HUES48 (cell line): ENCODE measurements around the gene TATDN3.
"Not testable (repeated sequence)": the region's sequence is repeated elsewhere in the genome, so short reads cannot be mapped to it uniquely, and the experiment has no call there.

Source experiments
- H3K27ac ChIP-seq: one replicate; pipeline ENCODE4 v1.7.0; 2013; ENCODE audit warnings: low read depth, low read length, inconsistent platforms
- H3K27me3 ChIP-seq: 2 replicates; pipeline ENCODE4 v1.6.1; 2013; ENCODE audit warnings: mild to moderate bottlenecking, low read length; ENCODE audit not compliant: control insufficient read depth, insufficient read depth
- H3K36me3 ChIP-seq: 2 replicates; pipeline ENCODE4 v1.6.1; 2013; ENCODE audit warnings: low read length; ENCODE audit not compliant: control insufficient read depth, insufficient read depth
- H3K4me1 ChIP-seq: 2 replicates; pipeline ENCODE4 v1.6.1; 2013; ENCODE audit warnings: mild to moderate bottlenecking, low read length; ENCODE audit not compliant: control insufficient read depth, insufficient read depth
- H3K4me3 ChIP-seq: 2 replicates; pipeline ENCODE4 v1.5.1; 2013; ENCODE audit warnings: mild to moderate bottlenecking, low read depth, low read length
- H3K9ac ChIP-seq: 2 replicates; pipeline ENCODE4 v1.6.1; 2013; ENCODE audit warnings: mild to moderate bottlenecking, low read depth, low read length, moderate library complexity
- H3K9me3 ChIP-seq: 2 replicates; pipeline ENCODE4 v1.6.1; 2013; ENCODE audit warnings: low read length; ENCODE audit not compliant: control insufficient read depth, insufficient read depth

Gene TATDN3

DNA sequence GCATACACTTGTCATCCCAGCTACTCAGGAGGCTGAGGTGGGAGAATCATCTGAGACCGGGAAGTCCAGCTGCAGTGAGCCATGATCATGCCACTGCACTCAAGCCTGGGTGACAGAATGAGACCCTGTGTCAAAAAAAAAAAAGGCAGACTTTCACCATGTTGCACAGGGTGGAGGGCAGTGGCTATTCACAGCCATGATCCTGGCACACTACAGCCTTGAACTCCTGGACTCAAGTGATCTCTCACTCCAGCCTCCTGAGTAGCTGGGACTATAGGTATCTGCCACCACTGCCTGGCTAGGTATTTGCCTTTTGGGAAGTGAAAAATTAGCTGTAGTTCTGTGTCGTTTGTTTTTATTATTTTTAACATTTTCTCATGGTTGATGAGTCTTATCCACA is 36.7 kb downstream of the TATDN3 start:
- Histone ChIP-seq H3K4me3 (no peak overlapping the region), H3K27ac (no peak overlapping the region), H3K36me3 (no peaks in the 10 kb centered on the region), H3K27me3 (no peaks in the 10 kb centered on the region), H3K9ac (no peak overlapping the region), H3K9me3 (peaks cover 16% of the 10 kb centered on the region), H3K4me1 (no peaks in the 10 kb centered on the region)

DNA sequence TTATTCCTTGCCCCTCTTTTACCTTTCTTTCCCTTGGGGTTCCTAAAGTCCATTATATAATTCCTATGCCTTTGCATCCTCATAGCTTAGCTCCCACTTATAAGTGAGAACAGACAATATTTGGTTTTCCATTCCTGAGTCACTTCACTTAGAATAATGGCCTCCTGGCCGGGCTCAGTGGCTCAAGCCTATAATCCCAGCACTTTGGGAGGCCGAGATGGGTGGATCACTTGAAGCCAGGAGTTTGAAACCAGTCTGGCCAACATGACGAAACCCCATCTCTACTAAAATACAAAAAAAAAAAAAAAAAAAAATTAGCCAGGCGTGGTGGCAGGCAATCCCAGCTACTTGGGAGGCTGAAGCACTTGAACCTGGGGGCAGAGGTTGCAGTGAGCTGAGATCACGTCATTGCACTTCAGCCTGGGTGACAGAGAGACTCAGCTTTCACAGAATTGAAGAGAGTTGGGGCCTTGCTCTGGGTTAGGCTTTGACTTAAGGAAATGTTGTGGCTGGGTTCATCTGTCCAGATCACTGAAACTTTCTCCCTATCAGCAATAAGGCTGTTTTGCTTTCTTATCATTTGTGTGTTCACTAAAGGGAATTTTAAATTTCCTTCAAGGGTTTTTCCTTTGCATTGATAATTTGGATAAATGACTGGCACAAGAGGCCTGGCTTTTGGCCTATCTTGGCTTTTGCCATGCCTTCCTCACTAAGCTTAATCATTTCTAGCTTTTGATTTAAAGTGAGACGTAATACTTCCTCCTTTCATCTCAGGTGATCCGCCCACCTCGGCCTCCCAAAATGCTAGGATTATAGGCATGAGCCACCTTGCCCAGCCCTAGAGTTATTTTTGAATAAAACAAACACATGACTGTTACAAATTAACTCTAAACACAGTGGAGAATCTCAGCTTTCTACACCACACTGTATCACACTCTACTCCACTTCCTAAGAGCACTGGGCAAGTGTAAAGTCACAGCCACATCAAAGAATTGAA is 41.8 kb downstream of the TATDN3 start:
- not testable (repeated sequence) for H3K9me3 ChIP-seq, H3K4me3 ChIP-seq, H3K9ac ChIP-seq, H3K4me1 ChIP-seq, H3K27ac ChIP-seq, H3K27me3 ChIP-seq, H3K36me3 ChIP-seq

DNA sequence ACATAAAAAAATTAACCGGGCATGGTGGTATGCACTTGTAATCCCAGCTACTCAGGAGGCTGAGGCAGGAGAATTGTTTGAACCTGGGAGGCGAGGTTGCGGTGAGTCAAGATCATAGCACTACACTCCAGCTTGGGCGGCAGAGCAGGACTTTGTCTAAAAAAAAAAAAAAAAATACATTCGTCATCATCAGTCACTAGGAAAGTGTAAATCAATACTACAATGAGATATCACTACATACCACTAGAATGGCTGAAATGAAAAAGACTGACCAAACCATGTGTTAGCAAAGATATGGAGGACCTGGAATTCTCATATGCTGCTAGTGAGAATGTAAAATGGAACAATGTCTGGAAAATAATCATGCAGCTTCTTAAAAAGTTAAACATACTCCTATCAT is 46.5 kb downstream of the TATDN3 start:
- no peak overlapping the region for H3K4me3 ChIP-seq

DNA sequence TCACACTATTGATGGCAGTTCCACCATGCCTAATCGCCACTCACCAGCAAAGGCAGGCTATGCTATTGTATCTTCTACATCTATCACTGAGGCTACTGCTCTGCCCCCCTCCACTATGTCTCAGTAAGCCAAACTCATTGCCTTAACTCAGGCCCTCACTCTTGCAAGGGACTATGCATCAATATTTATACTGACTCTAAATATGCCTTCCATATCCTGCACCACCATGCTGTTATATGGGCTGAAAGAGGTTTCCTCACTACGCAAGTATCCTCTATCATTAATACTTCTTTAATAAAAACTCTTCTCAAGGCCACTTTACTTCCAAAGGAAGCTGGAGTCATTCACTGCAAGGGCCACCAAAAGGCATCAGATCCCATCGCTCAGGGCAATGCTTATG is 52.8 kb downstream of the TATDN3 start:
- not testable (repeated sequence) for H3K27ac ChIP-seq, H3K4me1 ChIP-seq, H3K36me3 ChIP-seq, H3K9ac ChIP-seq, H3K27me3 ChIP-seq, H3K9me3 ChIP-seq, H3K4me3 ChIP-seq

More for the DNA sequence above, 46.5 kb downstream of the TATDN3 start:
- Histone ChIP-seq H3K36me3 (no peaks in the 10 kb centered on the region), H3K9me3 (no peaks in the 10 kb centered on the region), H3K9ac (no peak overlapping the region), H3K27me3 (no peaks in the 10 kb centered on the region), H3K27ac (no peak overlapping the region), H3K4me1 (no peaks in the 10 kb centered on the region)

DNA sequence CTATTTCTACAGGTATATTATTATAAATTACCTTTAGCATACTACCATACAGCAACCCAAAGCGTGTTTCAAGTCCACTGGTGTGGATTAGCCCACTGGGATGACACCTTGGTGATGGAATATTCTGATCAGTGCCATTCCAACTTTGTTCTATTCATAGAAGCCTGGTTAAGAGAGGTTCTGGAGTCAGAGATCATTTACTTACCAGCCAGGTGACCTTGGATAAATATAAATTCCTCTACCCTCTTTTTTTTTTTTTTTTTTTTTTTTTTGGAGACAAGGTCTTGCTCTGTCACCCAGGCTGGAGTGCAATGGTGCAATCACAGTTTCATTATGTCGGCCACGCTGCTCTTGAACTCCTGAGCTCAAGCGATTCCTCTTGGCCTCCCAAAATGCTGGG is 55.9 kb downstream of the TATDN3 start, which contains the start of gene SPATA45:
Gene SPATA45 (minus strand): TSS at position 101 of the 400 bp plus-strand sequence. CDS start 11,500 bp downstream, outside the sequence.
- H3K4me1 ChIP-seq = 0 out of 2 replicates have a peak, but pooled peaks cover under 1% of the 10 kb centered on the region
- H3K27ac ChIP-seq = no peak within 1 kb of the TSS
- no peaks in the 10 kb centered on the region for H3K9me3 ChIP-seq
- H3K36me3 ChIP-seq = no peaks in the 10 kb centered on the region
- no peak within 1 kb of the TSS for H3K4me3 ChIP-seq
- H3K9ac ChIP-seq = no peak within 1 kb of the TSS
- H3K27me3 ChIP-seq = no peaks in the 10 kb centered on the region

DNA sequence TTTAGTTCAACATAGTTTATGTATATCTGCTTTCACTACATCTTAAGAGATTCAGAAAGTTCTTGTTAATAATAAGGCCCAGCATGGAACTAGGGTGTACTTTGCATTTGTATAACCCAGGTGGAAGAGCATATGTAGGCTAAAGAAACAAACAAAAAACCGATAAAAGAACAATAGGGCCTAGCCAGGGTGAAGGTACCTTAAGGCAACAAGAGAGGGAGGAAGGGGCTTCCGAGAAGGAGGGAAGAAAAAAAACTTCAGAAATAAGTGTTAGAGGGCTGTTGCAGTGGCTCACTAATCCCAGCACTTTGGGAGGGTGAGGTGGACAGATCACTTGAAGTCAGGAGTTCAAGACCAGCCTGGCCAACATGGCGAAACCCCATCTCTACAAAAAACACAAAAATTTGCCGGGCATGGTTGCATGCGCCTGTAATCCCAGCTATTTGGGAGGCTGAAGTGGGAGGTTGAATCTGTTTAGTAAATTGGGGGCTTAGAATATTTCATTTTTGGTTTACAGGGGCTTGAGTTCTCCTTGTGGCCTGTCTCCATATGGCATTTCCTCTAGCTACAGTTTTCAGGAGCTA is 60.5 kb downstream of the TATDN3 start:
- Histone ChIP-seq H3K9ac (no peak overlapping the region), H3K27ac (no peak overlapping the region), H3K36me3 (peaks cover 5% of the 10 kb centered on the region; the same call in 1 of the 2 replicates), H3K4me1 (peaks cover 19% of the 10 kb centered on the region), H3K9me3 (no peaks in the 10 kb centered on the region), H3K27me3 (no peaks in the 10 kb centered on the region), H3K4me3 (no peak overlapping the region)

DNA sequence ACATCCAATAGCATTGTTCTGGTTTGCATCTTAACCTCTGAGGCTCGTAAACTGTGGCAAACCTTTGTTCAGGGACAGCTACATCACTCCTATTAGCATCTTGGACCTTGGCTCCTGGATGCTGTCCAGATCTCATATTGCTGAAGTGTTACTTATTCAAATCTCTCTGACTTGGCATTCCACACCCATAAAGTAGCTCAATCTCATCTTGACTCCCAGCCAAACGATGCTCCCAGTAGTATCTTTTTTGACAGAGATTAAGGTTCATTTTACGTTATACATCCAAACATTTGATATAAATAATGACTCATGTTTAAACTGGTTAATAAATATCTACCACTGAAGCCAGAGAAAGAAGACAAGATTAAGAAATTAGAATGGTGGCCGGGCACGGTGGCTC is 62.0 kb downstream of the TATDN3 start:
- H3K9me3 ChIP-seq = no peaks in the 10 kb centered on the region
- H3K4me3 ChIP-seq = no peak overlapping the region
- no peak overlapping the region for H3K27ac ChIP-seq
- no peaks in the 10 kb centered on the region for H3K27me3 ChIP-seq
- H3K4me1 ChIP-seq = peaks cover 19% of the 10 kb centered on the region
- H3K36me3 ChIP-seq = peaks cover 5% of the 10 kb centered on the region; the same call in 1 of the 2 replicates
- no peak overlapping the region for H3K9ac ChIP-seq

DNA sequence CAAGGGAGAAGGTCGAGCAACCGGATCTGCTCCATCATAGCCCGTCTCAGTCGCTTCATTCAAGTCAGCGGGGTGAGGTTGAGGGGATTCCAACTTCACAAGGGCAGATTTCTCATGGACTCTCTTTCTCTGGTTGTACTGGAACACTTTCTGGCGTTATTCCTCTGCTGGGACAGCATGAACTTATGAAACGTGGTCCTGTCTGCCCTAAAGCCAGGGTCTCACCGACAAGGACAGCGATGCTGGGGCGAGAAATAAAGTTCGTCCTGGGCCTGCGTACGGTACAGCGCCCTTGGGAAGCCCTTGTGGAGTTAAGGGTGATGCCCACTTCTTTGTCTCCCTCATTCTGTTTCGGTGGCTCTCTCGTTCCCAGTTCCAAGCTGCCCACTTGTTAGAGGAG is 65.1 kb downstream of the TATDN3 start:
- Histone ChIP-seq H3K27me3 (no peaks in the 10 kb centered on the region), H3K9me3 (no peaks in the 10 kb centered on the region), H3K27ac (peak overlapping the region; percentile 15), H3K9ac (no peak overlapping the region; the same call in 1 of the 2 replicates), H3K4me1 (peaks cover 21% of the 10 kb centered on the region), H3K36me3 (peaks cover 28% of the 10 kb centered on the region), H3K4me3 (peak overlapping the region; percentile 99)

DNA sequence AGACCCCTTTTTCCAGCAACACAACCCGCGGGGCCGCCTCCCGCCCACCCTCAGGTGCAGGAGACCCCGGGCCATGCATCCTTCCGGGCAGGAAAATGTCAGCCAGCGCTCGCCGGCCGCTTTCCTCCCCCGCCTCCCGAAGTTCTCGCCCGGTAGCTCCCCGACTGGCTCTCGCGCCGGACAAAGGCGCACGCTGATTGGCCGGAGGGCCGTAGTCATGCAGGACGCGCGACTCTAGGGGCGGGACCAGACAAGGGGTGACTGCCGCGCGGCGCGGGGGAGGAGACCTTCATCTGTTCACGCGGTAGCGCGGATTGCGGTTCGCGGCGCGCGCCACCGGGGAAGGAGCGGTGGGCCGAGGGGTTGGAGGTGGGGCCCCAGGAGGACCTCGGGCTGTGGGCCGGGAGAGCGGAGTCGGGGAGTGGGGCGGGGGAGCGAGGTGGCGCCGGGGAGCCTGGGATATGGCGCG is 66.3 kb downstream of the TATDN3 start, which contains the start of gene FLVCR1:
Gene FLVCR1 (plus strand): TSS at position 284 of the 469 bp plus-strand sequence. CDS start 178 bp downstream, at position 462.
- Histone ChIP-seq H3K36me3 (peaks cover 41% of the 10 kb centered on the region), H3K4me3 (peak within 1 kb of the TSS; percentile 99), H3K9me3 (no peaks in the 10 kb centered on the region), H3K9ac (peak within 1 kb of the TSS; percentile 68), H3K27me3 (no peaks in the 10 kb centered on the region), H3K4me1 (peaks cover 29% of the 10 kb centered on the region), H3K27ac (peak within 1 kb of the TSS; percentile 90)

DNA sequence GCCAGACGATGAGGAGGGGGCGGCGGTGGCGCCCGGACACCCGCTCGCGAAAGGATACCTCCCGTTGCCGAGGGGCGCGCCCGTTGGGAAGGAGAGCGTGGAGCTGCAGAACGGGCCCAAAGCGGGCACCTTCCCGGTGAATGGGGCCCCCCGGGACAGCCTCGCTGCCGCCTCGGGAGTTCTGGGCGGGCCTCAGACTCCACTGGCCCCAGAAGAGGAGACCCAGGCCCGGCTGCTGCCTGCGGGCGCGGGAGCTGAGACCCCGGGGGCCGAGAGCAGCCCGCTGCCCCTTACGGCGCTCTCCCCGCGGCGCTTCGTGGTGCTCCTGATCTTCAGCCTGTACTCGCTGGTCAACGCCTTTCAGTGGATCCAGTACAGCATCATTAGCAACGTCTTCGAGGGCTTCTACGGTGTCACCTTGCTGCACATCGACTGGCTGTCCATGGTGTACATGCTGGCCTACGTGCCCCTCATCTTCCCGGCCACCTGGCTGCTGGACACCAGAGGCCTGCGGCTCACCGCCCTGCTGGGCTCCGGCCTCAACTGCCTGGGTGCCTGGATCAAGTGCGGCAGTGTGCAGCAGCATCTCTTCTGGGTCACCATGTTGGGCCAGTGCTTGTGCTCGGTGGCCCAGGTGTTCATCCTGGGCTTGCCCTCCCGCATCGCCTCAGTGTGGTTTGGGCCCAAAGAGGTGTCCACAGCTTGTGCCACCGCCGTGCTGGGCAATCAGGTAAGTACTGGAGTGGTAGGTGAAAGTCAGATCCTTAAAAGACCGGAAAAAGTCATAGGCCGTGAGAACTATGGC is 67.0 kb downstream of the TATDN3 start:
- peak overlapping the region; percentile 68 for H3K9ac ChIP-seq
- H3K36me3 ChIP-seq = peaks cover 42% of the 10 kb centered on the region
- H3K27ac ChIP-seq = peak overlapping the region; percentile 90
- no peaks in the 10 kb centered on the region for H3K9me3 ChIP-seq
- H3K4me3 ChIP-seq = peak overlapping the region; percentile 99
- H3K27me3 ChIP-seq = no peaks in the 10 kb centered on the region
- peaks cover 29% of the 10 kb centered on the region for H3K4me1 ChIP-seq
